ENCODE data around the gene PLCB1. TPM values are rescaled to one million over a fixed set of nuclear protein-coding genes. Genes with fewer than 3 reads are reported as not detected.
A peak's percentile ranks its signal among the peaks of the same experiment; 100 is the strongest.

The PLCB1 gene
- total RNA-seq, 1 experiment from 2014 or later: 4.4 TPM

DNA sequence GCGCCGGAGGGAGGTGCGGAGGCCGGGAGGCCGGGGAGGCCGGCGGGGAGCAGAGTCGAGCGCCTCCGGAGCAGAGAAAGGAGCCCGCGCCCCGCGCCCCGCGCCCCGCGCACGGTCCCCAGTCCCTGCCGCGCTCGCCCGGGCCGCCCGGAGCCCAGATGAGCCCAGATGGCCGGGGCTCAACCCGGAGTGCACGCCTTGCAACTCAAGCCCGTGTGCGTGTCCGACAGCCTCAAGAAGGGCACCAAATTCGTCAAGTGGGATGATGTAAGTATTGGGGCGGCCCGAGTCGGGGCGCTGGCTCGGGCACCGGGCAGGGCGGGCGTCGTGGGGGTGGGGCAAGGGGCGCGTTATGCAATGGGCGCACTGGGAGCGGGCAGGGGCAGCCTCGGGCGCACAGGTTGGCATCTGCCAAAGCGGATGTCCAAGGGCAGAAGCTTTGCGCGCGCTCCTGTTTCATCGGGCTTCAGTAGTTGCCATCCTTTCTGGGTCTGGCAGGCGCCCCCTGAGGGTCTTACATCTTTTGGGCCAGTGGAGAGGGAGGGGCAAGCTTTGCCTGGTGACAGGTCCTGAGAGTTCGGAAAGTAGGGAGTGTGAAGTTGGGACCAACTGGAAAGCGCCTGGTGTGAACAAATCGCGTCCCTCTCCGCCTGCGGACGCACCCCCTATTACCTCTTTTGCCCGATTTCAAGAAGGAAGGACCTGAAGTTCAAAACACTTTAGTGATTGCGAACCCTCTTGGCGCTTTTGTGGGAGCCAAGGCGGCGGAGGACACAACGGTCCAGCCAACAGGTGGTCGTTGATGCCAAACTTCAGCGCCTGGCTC lies 631 bp downstream of the PLCB1 start:
- peak; percentile 31 for ATAC-seq
- ChIA-PET POLR2A (ENCODE audit: unreplicated experiment) (no interaction called here), CTCF (no interaction called here)
- H3K9me2 ChIP-seq (replicated peaks; ENCODE audit: low read length): no peaks in the 10 kb centered on the region
- peak overlapping the region; percentile 56 for H3K4me3 ChIP-seq (ENCODE audit: low read length)
- no peaks in the 10 kb centered on the region for H3K79me2 ChIP-seq (ENCODE audit: low read length)
- H3K27me3 ChIP-seq (ENCODE audit: low read length): peaks cover 83% of the 10 kb centered on the region
- H3K36me3 ChIP-seq (ENCODE audit: low read depth, low read length): no peaks in the 10 kb centered on the region
- H3K4me1 ChIP-seq (ENCODE audit: insufficient read depth, low read length): 0 out of 2 replicates have a peak, but pooled peaks cover 5% of the 10 kb centered on the region
- H3K9me3 ChIP-seq (ENCODE audit: low read length): no peaks in the 10 kb centered on the region
- H3K9ac ChIP-seq (ENCODE audit: low read length): no peak overlapping the region
- peak overlapping the region; percentile 71 for H3K4me2 ChIP-seq (ENCODE audit: low read length)
- no peak overlapping the region for H3K27ac ChIP-seq (ENCODE audit: low read length)
- TF ChIP-seq, protein P1, sequence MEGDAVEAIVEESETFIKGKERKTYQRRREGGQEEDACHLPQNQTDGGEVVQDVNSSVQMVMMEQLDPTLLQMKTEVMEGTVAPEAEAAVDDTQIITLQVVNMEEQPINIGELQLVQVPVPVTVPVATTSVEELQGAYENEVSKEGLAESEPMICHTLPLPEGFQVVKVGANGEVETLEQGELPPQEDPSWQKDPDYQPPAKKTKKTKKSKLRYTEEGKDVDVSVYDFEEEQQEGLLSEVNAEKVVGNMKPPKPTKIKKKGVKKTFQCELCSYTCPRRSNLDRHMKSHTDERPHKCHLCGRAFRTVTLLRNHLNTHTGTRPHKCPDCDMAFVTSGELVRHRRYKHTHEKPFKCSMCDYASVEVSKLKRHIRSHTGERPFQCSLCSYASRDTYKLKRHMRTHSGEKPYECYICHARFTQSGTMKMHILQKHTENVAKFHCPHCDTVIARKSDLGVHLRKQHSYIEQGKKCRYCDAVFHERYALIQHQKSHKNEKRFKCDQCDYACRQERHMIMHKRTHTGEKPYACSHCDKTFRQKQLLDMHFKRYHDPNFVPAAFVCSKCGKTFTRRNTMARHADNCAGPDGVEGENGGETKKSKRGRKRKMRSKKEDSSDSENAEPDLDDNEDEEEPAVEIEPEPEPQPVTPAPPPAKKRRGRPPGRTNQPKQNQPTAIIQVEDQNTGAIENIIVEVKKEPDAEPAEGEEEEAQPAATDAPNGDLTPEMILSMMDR (conservative IDR thresholded peaks at IDR 0.05; ENCODE audit: low read depth, low read length): no peak
- TF ChIP-seq EZH2 (IDR thresholded peaks at IDR 0.05; ENCODE audit: low read length, unreplicated experiment) (no peak), EZH2phosphoT487 (IDR thresholded peaks at IDR 0.05; ENCODE audit: borderline replicate concordance, low read length) (peak; percentile 32; the same call in 1 of the 2 replicates)
- H4K20me1 ChIP-seq (ENCODE audit: low read length): no peaks in the 10 kb centered on the region
- no TSS peak for BruUV-seq (replicated peaks)
- no peak for DNase-seq
- H2AFZ ChIP-seq (ENCODE audit: low read length): peak overlapping the region; percentile 45; the same call in 1 of the 2 replicates
- intact Hi-C loops (cut with micrococcal nuclease): loop anchor here (1.0 to 5.0 kb wide), 3 partner anchors 150 to 590 kb away; no protein-coding TSS in a partner anchor
- H3F3A ChIP-seq (ENCODE audit: low read length, unreplicated experiment): no peaks in the 10 kb centered on the region

DNA sequence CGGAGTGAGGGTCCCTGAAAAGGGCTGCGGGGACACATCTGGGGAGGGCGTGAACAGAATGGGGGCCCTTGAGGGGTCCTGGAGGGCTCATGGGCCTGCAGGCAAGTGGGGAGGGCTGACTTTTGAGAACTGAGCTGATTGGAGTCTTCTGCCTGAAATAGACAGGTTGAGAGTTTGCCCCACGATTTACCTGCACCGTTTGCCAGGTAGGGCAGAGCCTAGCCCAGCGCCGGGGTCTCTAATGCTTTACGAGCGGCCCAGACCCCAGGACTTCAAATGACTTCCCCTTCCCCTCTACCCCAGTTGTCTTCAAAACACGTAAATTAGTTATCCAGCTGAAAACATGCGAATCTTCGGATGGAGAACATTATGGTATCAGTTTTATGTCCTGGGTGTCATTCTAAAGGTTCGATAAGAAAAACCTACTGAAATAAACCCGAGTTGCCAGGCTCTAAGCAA lies 1.3 kb downstream of the PLCB1 start:
- intact Hi-C loops (cut with micrococcal nuclease): loop anchor here (5.0 kb wide), 1 partner anchor 149 kb away; no protein-coding TSS in a partner anchor
- BruUV-seq (replicated peaks): no TSS peak
- no peak for TF ChIP-seq EZH2 (IDR thresholded peaks at IDR 0.05; ENCODE audit: low read length, unreplicated experiment)
- TF ChIP-seq EZH2phosphoT487 (IDR thresholded peaks at IDR 0.05; ENCODE audit: borderline replicate concordance, low read length): no peak
- TF ChIP-seq, protein P1 (conservative IDR thresholded peaks at IDR 0.05; ENCODE audit: low read depth, low read length): no peak
- H3K27me3 ChIP-seq (ENCODE audit: low read length): peaks cover 84% of the 10 kb centered on the region
- H3K4me3 ChIP-seq (ENCODE audit: low read length): no peak overlapping the region
- POLR2A ChIA-PET (ENCODE audit: unreplicated experiment): no interaction called here
- 0 out of 2 replicates have a peak, but pooled peaks cover 5% of the 10 kb centered on the region for H3K4me1 ChIP-seq (ENCODE audit: insufficient read depth, low read length)
- no peak overlapping the region for H3K27ac ChIP-seq (ENCODE audit: low read length)
- no peak overlapping the region for H3K9ac ChIP-seq (ENCODE audit: low read length)
- no peaks in the 10 kb centered on the region for H4K20me1 ChIP-seq (ENCODE audit: low read length)
- no peaks in the 10 kb centered on the region for H3K79me2 ChIP-seq (ENCODE audit: low read length)
- CTCF ChIA-PET: no interaction called here
- DNase-seq (no peak), ATAC-seq (no peak)
- H3K4me2 ChIP-seq (ENCODE audit: low read length): no peak overlapping the region
- H3F3A ChIP-seq (ENCODE audit: low read length, unreplicated experiment): no peaks in the 10 kb centered on the region
- H3K36me3 ChIP-seq (ENCODE audit: low read depth, low read length): no peaks in the 10 kb centered on the region
- no peak overlapping the region for H2AFZ ChIP-seq (ENCODE audit: low read length)
- H3K9me2 ChIP-seq (replicated peaks; ENCODE audit: low read length): no peaks in the 10 kb centered on the region
- H3K9me3 ChIP-seq (ENCODE audit: low read length): no peaks in the 10 kb centered on the region

All from PC-3 (cell line).